Adrenal gland (tissue), 5 donors: ENCODE measurements around the gene MAGEA11.

Experiments used
- POLR2A ChIP-seq, 2 donors: fragments of 450-650 bp; IDR thresholded peaks; one replicate each; pipeline ENCODE4 v1.6.1; 2017; ENCODE audit warnings: antibody characterized with exemption in 2 of 2, mild to moderate bottlenecking in 2 of 2, moderate library complexity in 1 of 2
- TF ChIP-seq, protein P1 (sequence below), 6 experiments: fragments of 450-650 bp in 4 of 6; fragments of 200-600 bp in 2 of 6; sonication (generic) in 1 of 6; IDR thresholded peaks; 1 replicate in 5 of 6; 2 replicates in 1 of 6; pipeline versions ENCODE4 v1.5.1 to v1.8.0; 2016 to 2021; ENCODE audit warnings: antibody characterized with exemption in 6 of 6, mild to moderate bottlenecking in 2 of 6, moderate library complexity in 1 of 6
- donor health status: DM: no; HTN: no; CAD: no.

DNA sequence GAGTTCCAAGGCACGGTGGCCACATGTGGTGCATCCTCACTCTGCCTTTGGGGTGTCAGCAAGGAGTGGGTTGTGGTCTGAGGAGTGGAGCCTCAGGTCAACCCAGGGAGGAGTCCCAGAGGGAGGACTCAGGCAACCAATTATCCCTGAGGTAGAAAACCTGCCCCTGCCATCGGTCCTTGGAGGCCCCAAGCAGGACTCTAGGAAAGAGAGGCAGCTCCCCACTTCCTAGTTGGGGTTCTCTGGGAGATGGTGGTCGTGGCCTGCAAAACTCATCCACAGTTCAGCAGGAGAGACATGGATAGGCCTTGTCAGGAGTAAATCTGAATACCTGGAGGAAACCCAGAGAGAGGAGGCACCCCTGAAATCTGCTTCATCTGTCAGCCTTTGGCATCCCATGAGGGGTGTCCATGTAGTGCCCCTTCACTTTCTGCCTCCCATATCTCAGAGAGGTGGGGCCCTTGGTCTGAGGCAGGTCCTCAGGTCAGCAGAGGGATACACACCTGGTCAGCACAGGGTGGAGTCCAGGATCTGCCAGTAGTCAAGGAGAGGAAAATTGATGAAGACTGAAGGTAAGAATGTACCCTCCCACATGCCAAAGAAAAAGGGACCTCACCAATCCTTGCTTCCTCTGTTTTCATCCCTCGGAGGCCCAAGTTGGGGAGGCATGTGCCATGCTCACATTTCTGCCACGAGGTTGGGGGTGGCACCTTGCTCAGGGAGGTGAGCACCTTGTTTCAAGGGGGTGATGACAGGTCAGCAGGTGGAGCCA, 1.6 kb downstream of the MAGEA11 start:
- TF ChIP-seq, protein P1, sequence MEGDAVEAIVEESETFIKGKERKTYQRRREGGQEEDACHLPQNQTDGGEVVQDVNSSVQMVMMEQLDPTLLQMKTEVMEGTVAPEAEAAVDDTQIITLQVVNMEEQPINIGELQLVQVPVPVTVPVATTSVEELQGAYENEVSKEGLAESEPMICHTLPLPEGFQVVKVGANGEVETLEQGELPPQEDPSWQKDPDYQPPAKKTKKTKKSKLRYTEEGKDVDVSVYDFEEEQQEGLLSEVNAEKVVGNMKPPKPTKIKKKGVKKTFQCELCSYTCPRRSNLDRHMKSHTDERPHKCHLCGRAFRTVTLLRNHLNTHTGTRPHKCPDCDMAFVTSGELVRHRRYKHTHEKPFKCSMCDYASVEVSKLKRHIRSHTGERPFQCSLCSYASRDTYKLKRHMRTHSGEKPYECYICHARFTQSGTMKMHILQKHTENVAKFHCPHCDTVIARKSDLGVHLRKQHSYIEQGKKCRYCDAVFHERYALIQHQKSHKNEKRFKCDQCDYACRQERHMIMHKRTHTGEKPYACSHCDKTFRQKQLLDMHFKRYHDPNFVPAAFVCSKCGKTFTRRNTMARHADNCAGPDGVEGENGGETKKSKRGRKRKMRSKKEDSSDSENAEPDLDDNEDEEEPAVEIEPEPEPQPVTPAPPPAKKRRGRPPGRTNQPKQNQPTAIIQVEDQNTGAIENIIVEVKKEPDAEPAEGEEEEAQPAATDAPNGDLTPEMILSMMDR (IDR thresholded peaks at IDR 0.05) = no peak
- TF ChIP-seq POLR2A (IDR thresholded peaks at IDR 0.05) = no peak
